ENCODE measurements around the gene TPM1. TPM values are rescaled to one million over a fixed set of nuclear protein-coding genes. Genes with fewer than 3 reads are reported as not detected.

The TPM1 gene
- polyA plus RNA-seq, 1 of the 3 experiments (the other 2 are of a cell fraction) = 1,371 TPM

DNA sequence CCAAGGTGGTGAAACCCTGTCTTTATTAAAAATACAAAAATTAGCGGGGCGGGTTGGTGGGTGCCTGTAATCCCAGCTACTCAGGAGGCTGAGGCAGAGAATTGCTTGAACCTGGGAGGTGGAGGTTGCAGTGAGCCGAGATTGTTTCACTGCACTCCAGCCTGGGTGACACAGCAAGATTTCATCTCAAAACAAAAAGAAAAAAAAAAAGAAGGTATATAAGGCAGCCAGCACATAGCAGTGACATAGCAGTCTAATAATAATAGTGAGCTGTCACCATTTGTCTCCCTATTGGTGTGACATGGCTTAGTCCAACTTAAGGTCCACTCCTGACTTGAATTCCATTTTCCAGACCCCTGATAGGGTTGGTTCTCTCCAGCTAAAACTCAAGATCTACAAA lies 70.3 kb downstream of the TPM1 start:
- TF ChIP-seq, protein P1, sequence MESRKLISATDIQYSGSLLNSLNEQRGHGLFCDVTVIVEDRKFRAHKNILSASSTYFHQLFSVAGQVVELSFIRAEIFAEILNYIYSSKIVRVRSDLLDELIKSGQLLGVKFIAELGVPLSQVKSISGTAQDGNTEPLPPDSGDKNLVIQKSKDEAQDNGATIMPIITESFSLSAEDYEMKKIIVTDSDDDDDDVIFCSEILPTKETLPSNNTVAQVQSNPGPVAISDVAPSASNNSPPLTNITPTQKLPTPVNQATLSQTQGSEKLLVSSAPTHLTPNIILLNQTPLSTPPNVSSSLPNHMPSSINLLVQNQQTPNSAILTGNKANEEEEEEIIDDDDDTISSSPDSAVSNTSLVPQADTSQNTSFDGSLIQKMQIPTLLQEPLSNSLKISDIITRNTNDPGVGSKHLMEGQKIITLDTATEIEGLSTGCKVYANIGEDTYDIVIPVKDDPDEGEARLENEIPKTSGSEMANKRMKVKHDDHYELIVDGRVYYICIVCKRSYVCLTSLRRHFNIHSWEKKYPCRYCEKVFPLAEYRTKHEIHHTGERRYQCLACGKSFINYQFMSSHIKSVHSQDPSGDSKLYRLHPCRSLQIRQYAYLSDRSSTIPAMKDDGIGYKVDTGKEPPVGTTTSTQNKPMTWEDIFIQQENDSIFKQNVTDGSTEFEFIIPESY (IDR thresholded peaks at IDR 0.05; ENCODE audit: borderline replicate concordance, low read depth) = no peak
- TF ChIP-seq, protein P2, sequence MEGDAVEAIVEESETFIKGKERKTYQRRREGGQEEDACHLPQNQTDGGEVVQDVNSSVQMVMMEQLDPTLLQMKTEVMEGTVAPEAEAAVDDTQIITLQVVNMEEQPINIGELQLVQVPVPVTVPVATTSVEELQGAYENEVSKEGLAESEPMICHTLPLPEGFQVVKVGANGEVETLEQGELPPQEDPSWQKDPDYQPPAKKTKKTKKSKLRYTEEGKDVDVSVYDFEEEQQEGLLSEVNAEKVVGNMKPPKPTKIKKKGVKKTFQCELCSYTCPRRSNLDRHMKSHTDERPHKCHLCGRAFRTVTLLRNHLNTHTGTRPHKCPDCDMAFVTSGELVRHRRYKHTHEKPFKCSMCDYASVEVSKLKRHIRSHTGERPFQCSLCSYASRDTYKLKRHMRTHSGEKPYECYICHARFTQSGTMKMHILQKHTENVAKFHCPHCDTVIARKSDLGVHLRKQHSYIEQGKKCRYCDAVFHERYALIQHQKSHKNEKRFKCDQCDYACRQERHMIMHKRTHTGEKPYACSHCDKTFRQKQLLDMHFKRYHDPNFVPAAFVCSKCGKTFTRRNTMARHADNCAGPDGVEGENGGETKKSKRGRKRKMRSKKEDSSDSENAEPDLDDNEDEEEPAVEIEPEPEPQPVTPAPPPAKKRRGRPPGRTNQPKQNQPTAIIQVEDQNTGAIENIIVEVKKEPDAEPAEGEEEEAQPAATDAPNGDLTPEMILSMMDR (IDR thresholded peaks at IDR 0.05) = no peak
- TF ChIP-seq TEAD4 (IDR thresholded peaks at IDR 0.05; ENCODE audit: borderline replicate concordance, insufficient read depth) (no peak), NFIC (IDR thresholded peaks at IDR 0.05; ENCODE audit: borderline replicate concordance) (no peak), GABPA (IDR thresholded peaks at IDR 0.05; ENCODE audit: low read depth) (no peak), RFX5 (IDR thresholded peaks at IDR 0.05; ENCODE audit: low read length) (no peak), EZH2phosphoT487 (IDR thresholded peaks at IDR 0.05; ENCODE audit: borderline replicate concordance, low read depth) (no peak), MXI1 (IDR thresholded peaks at IDR 0.05; ENCODE audit: low read depth, low read length) (no peak), EP300 (IDR thresholded peaks at IDR 0.05; ENCODE audit: borderline replicate concordance in 1 of 2, low read depth in 1 of 2, low read length in 1 of 2) (no peak), FOSL2 (IDR thresholded peaks at IDR 0.05; ENCODE audit: borderline replicate concordance, low read depth) (no peak), POLR2AphosphoS5 (IDR thresholded peaks at IDR 0.05; ENCODE audit: low read depth, low read length) (no peak), TCF12 (IDR thresholded peaks at IDR 0.05) (no peak), SMC3 (IDR thresholded peaks at IDR 0.05; ENCODE audit: low read depth, low read length) (no peak), ELF1 (IDR thresholded peaks at IDR 0.05) (no peak)
- TF ChIP-seq, protein P3, sequence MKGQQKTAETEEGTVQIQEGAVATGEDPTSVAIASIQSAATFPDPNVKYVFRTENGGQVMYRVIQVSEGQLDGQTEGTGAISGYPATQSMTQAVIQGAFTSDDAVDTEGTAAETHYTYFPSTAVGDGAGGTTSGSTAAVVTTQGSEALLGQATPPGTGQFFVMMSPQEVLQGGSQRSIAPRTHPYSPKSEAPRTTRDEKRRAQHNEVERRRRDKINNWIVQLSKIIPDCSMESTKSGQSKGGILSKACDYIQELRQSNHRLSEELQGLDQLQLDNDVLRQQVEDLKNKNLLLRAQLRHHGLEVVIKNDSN (IDR thresholded peaks at IDR 0.05; ENCODE audit: borderline replicate concordance, low read depth) = no peak
- TF ChIP-seq, protein P4, sequence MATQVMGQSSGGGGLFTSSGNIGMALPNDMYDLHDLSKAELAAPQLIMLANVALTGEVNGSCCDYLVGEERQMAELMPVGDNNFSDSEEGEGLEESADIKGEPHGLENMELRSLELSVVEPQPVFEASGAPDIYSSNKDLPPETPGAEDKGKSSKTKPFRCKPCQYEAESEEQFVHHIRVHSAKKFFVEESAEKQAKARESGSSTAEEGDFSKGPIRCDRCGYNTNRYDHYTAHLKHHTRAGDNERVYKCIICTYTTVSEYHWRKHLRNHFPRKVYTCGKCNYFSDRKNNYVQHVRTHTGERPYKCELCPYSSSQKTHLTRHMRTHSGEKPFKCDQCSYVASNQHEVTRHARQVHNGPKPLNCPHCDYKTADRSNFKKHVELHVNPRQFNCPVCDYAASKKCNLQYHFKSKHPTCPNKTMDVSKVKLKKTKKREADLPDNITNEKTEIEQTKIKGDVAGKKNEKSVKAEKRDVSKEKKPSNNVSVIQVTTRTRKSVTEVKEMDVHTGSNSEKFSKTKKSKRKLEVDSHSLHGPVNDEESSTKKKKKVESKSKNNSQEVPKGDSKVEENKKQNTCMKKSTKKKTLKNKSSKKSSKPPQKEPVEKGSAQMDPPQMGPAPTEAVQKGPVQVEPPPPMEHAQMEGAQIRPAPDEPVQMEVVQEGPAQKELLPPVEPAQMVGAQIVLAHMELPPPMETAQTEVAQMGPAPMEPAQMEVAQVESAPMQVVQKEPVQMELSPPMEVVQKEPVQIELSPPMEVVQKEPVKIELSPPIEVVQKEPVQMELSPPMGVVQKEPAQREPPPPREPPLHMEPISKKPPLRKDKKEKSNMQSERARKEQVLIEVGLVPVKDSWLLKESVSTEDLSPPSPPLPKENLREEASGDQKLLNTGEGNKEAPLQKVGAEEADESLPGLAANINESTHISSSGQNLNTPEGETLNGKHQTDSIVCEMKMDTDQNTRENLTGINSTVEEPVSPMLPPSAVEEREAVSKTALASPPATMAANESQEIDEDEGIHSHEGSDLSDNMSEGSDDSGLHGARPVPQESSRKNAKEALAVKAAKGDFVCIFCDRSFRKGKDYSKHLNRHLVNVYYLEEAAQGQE (IDR thresholded peaks at IDR 0.05; ENCODE audit: low read depth, low read length) = no peak
- TF ChIP-seq, protein P5, sequence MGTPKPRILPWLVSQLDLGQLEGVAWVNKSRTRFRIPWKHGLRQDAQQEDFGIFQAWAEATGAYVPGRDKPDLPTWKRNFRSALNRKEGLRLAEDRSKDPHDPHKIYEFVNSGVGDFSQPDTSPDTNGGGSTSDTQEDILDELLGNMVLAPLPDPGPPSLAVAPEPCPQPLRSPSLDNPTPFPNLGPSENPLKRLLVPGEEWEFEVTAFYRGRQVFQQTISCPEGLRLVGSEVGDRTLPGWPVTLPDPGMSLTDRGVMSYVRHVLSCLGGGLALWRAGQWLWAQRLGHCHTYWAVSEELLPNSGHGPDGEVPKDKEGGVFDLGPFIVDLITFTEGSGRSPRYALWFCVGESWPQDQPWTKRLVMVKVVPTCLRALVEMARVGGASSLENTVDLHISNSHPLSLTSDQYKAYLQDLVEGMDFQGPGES (IDR thresholded peaks at IDR 0.05; ENCODE audit: low read depth, low read length) = no peak
- CTCF ChIA-PET = no interaction called here
- Histone ChIP-seq H3K36me3 (replicated peaks in 1 of 2; ENCODE audit: control insufficient read depth in 1 of 2, insufficient read depth in 2 of 2, low read length in 1 of 2) (no peaks in the 10 kb centered on the region), H3K9me2 (no peaks in the 10 kb centered on the region), H3K27me3 (ENCODE audit: insufficient read depth) (no peaks in the 10 kb centered on the region), H3K4me1 (ENCODE audit: control insufficient read depth in 1 of 2, insufficient read depth in 2 of 2, low read depth in 1 of 2, low read length in 1 of 2) (peaks cover 3 to 18% of the 10 kb centered on the region in 2 experiments; a peak in 3 of 4 replicates), H3K4me3 (ENCODE audit: low read depth in 2 of 2, low read length in 1 of 2) (no peak overlapping the region), H3K9ac (no peak overlapping the region), H3F3A (replicated peaks; ENCODE audit: insufficient read depth) (peaks cover 14% of the 10 kb centered on the region), H3K4me2 (no peak overlapping the region), H2AFZ (ENCODE audit: low read depth) (no peak overlapping the region), H4K20me1 (ENCODE audit: insufficient read depth) (no peaks in the 10 kb centered on the region), H3K79me2 (ENCODE audit: insufficient read depth) (no peaks in the 10 kb centered on the region), H3K9me3 (no peaks in the 10 kb centered on the region), H3K27ac (ENCODE audit: low read depth in 2 of 2, low read length in 1 of 2) (no peak overlapping the region)
- WGBS (ENCODE audit: low lambda C conversion rate) = 95% methylated on average over 3 of the region's 3 CpGs
- POLR2A ChIA-PET = no interaction called here
- no peak for DNase-seq
